GM12878 (cell line): Measurements from ENCODE around the gene CBLB. TPM values are rescaled to one million over a fixed set of nuclear protein-coding genes. Genes with fewer than 3 reads are reported as not detected.

ENCODE experiments used
- ATAC-seq: fragments of 200-7000 bp; cut with Tn5 transposase; 3 replicates; pipeline ENCODE4 v1.9.1; 2020; ENCODE audit warnings: mild to moderate bottlenecking, moderate library complexity
- BruUV-seq: library from RNA; stranded (reverse); fragments of 400-500 nt; replicated peaks from 2 replicates; lab custom pipeline; 2021; lab: Mats Ljungman, UMichigan
- CTCF ChIA-PET: fragments of 300-600 bp; sonication (Branson Sonifier 250); formaldehyde crosslinking; extraction: SDS; loops from one replicate; lab custom pipeline; 2021; ENCODE audit warnings: inconsistent platforms; lab: Yijun Ruan, JAX
- POLR2A ChIA-PET: fragments of 350-600 bp; formaldehyde crosslinking; extraction: SDS; loops from one replicate; lab custom pipeline; 2021; ENCODE audit warnings: inconsistent platforms; lab: Charles Lee
- RAD21 ChIA-PET: fragments of 300-600 bp; sonication (Branson Sonifier 250); formaldehyde crosslinking; loops from one replicate; lab custom pipeline; 2023; ENCODE audit warnings: antibody characterized with exemption; ENCODE audit not compliant: unreplicated experiment; lab: Charles Lee
- SMC1A ChIA-PET: fragments of 300-600 bp; sonication (Branson Sonifier 250); formaldehyde crosslinking; loops from one replicate; lab custom pipeline; 2023; ENCODE audit not compliant: unreplicated experiment, uncharacterized antibody; lab: Charles Lee
- DNase-seq: peaks from one replicate; pipeline ENCODE4 v3.0.0-alpha.2; 2011; ENCODE audit warnings: low read depth, low spot score
- FAIRE-seq: peaks from 3 replicates; lab custom pipeline; 2011; peaks lifted over from hg19 to GRCh38; lab: Jason Lieb, UNC
- H2AFZ ChIP-seq: 2 replicates; pipeline ENCODE4 v1.6.0; 2011; ENCODE audit warnings: low read depth, low read length, control low read depth; ENCODE audit not compliant: control insufficient read depth
- H3K27ac ChIP-seq: 2 replicates; pipeline ENCODE4 v1.5.1; 2011; ENCODE audit warnings: control low read depth; ENCODE audit not compliant: control insufficient read depth, insufficient read depth
- H3K27me3 ChIP-seq, 2 experiments: replicated peaks in 1 of 2; 2 replicates each; pipeline versions ENCODE4 v1.6.0 to v1.6.1; 2011; ENCODE audit warnings: low read length in 1 of 2; ENCODE audit not compliant: control insufficient read depth in 2 of 2, insufficient read depth in 2 of 2
- H3K36me3 ChIP-seq, 2 experiments: 2 replicates each; pipeline ENCODE4 v1.5.1; 2011; ENCODE audit warnings: low read length in 1 of 2; ENCODE audit not compliant: control insufficient read depth in 2 of 2, insufficient read depth in 2 of 2
- H3K4me1 ChIP-seq: 2 replicates; pipeline ENCODE4 v1.6.1; 2011; ENCODE audit warnings: mild to moderate bottlenecking, low read length, moderate library complexity, mixed read lengths; ENCODE audit not compliant: control insufficient read depth, insufficient read depth
- H3K4me2 ChIP-seq: 2 replicates; pipeline ENCODE4 v1.6.0; 2011; ENCODE audit warnings: control low read depth; ENCODE audit not compliant: control insufficient read depth, insufficient read depth
- H3K4me3 ChIP-seq: fragments of 200-600 bp; sonication (generic); 2 replicates; pipeline ENCODE4 v1.5.1; 2016
- H3K79me2 ChIP-seq: 2 replicates; pipeline ENCODE4 v1.6.0; 2011; ENCODE audit warnings: low read length; ENCODE audit not compliant: control insufficient read depth, insufficient read depth
- H3K9ac ChIP-seq: 2 replicates; pipeline ENCODE4 v1.8.0; 2011; ENCODE audit warnings: low read length, control low read depth, mixed read lengths; ENCODE audit not compliant: control insufficient read depth, insufficient read depth
- H3K9me3 ChIP-seq: replicated peaks from 3 replicates; pipeline ENCODE4 v1.5.1; 2011; ENCODE audit warnings: mild to moderate bottlenecking, low read length; ENCODE audit not compliant: control insufficient read depth, insufficient read depth
- H4K20me1 ChIP-seq: 2 replicates; pipeline ENCODE4 v1.6.0; 2011; ENCODE audit not compliant: control insufficient read depth, insufficient read depth
- ESRRA ChIP-seq: IDR thresholded peaks from 2 replicates; pipeline ENCODE4 v1.6.1; 2012; ENCODE audit warnings: mild to moderate bottlenecking, low read length, improper control_type of control experiment
- MEF2B ChIP-seq: fragments of 450-650 bp; IDR thresholded peaks from 2 replicates; pipeline ENCODE4 v1.6.1; 2018; ENCODE audit warnings: mild to moderate bottlenecking, moderate library complexity; ENCODE audit not compliant: partially characterized antibody, poor library complexity, severe bottlenecking
- RAD21 ChIP-seq: IDR thresholded peaks from 2 replicates; pipeline ENCODE4 v1.6.1; 2011; ENCODE audit warnings: mild to moderate bottlenecking, low read depth, low read length, moderate library complexity; ENCODE audit not compliant: insufficient read depth
- SMAD5 ChIP-seq: IDR thresholded peaks from 2 replicates; pipeline ENCODE4 v1.6.1; 2016; ENCODE audit warnings: antibody characterized with exemption, low read depth
- ZNF217 ChIP-seq: fragments of 450-650 bp; IDR thresholded peaks from 2 replicates; pipeline ENCODE4 v1.6.1; 2017; ENCODE audit warnings: antibody characterized with exemption, mild to moderate bottlenecking
- WGBS: methylation state at CpG from one replicate; pipeline ENCODE4 v1.1.6; 2016; ENCODE audit warnings: low lambda C conversion rate; ENCODE audit not compliant: insufficient replicate concordance, insufficient coverage; ENCODE audit errors: missing lambda C conversion rate; 5-methylcytosine and 5-hydroxymethylcytosine counted together
- in situ Hi-C: fragments of 300-500 bp; cut with MboI; formaldehyde crosslinking; loops from 9 replicates; pipeline ENCODE4 v1.14.3; 2018; ENCODE audit warnings: mixed read lengths
- intact Hi-C: fragments of 100-400 bp; cut with micrococcal nuclease; formaldehyde crosslinking; loops from one replicate; pipeline ENCODE4 v1.14.2; 2022; ENCODE audit not compliant: unreplicated experiment
- polyA plus RNA-seq, 11 experiments: library from polyadenylated mRNA; depleted of rRNA in 4 of 11; unstranded in 6 of 11; stranded (reverse) in 5 of 11; fragments of >200 nt; fragmentation: Nextera tagmentation in 4 of 11; fragmentation: Illumina TruSeq in 1 of 11; extraction: Ambion mirVana in 4 of 11; extraction: Trizol in 1 of 11; gene quantifications; 1 replicate in 1 of 11; 2 replicates in 10 of 11; pipeline versions ENCODE4 v1.2.1 to v1.2.3, GENCODE V29; 2011 to 2016; ENCODE audit warnings: inconsistent platforms in 2 of 11, missing spikeins in 2 of 11, low read depth in 1 of 11
- total RNA-seq, 4 experiments: library from RNA; depleted of rRNA in 3 of 4; stranded (reverse); fragments of >200 nt in 3 of 4; fragmentation: Illumina TruSeq in 1 of 4; extraction: Trizol in 1 of 4; gene quantifications; 2 replicates each; pipeline versions ENCODE4 v1.2.1 to v1.2.3, GENCODE V29; 2013 to 2021

CBLB gene
- total and polyA plus RNA-seq, 10 of the 15 experiments (the other 5 are each of a cell fraction or from before 2014, with no cell fraction given), result 17.2 to 107 (median 41.9) TPM

- Histone ChIP-seq H3K27ac (no peak overlapping the region), H3K79me2 (peaks cover 14% of the 10 kb centered on the region), H3K4me1 (peaks cover 11% of the 10 kb centered on the region), H3K27me3 (no peaks in the 10 kb centered on the region), H3K9ac (no peak overlapping the region), H4K20me1 (no peaks in the 10 kb centered on the region), H3K4me2 (no peak overlapping the region), H3K9me3 (peaks cover 2% of the 10 kb centered on the region; the same call in 1 of the 3 replicates), H3K36me3 (no peaks in the 10 kb centered on the region; a peak in 1 of 4 replicates), H3K4me3 (no peak overlapping the region), H2AFZ (no peak overlapping the region)
- intact Hi-C loops, result no loop called here
- ChIA-PET RAD21 (interaction anchor here (0.7 to 3.2 kb wide), 10 partner anchors 11 to 800 kb away, joined by 3 to 12 read pairs (median 5); no protein-coding TSS in a partner anchor), POLR2A (interaction anchor here (0.9 to 1.3 kb wide), 4 partner anchors 8 to 44 kb away, joined by 3 to 6 read pairs (median 5); no protein-coding TSS in a partner anchor), CTCF (interaction anchor here (0.9 to 1.4 kb wide), 4 partner anchors 8 to 27 kb away, joined by 3 to 6 read pairs (median 4); no protein-coding TSS in a partner anchor), SMC1A (interaction anchor here (0.6 to 15.5 kb wide), 15 partner anchors 10 to 669 kb away, joined by 3 to 154 read pairs (median 3); no protein-coding TSS in a partner anchor)
- no TSS peak for BruUV-seq
- FAIRE-seq (no peak), DNase-seq (no peak), ATAC-seq (peak; percentile 14; the same call in 1 of the 3 replicates)
- 100% methylated on average over 2 of the region's 2 CpGs for WGBS
- no peak for TF ChIP-seq ESRRA
- TF ChIP-seq ZNF217, result no peak
- TF ChIP-seq SMAD5, result no peak
- no peak for TF ChIP-seq RAD21
- no peak for TF ChIP-seq MEF2B
- in situ Hi-C loops, result no loop called here
Measured at GRCh38 chr3:105809208-105809888, 59.5 kb downstream of the CBLB start.
